T-helper 1 cell (primary cell): ENCODE results near the gene COA1.
"Not testable (repeated sequence)": the region's sequence is repeated elsewhere in the genome, so short reads cannot be mapped to it uniquely, and the experiment has no call there.

Source experiments
- DNase-seq, 5 donors: peaks; one replicate each; pipeline ENCODE4 v3.0.0-alpha.2; 2012 to 2020

The COA1 gene

DNA sequence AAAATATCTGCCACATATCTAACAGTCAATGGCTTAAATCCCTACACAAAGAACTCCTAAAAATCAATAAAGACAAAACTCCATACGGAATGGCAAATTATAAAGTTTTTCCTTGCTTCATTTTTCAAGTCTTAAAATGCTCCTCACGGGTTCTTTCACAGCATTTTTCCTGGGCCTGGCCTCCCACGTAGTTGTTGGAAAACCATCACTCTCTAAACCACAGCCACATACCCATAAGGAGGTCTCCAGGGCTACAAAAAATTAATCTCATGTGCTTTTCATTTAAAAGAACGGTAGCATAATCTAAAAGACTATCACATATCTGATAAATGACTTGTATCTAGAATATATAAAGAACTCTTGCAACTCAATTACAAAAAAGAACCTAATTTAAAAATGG, 2.9 kb downstream of the COA1 start:
- no peak for DNase-seq

- no peak for DNase-seq
Measured at GRCh38 chr7:43725251-43725650, 4.1 kb downstream of the COA1 start.

GRCh38 chr7:43723007-43723341, 6.3 kb downstream of the COA1 start:
- DNase-seq = no peak

DNA sequence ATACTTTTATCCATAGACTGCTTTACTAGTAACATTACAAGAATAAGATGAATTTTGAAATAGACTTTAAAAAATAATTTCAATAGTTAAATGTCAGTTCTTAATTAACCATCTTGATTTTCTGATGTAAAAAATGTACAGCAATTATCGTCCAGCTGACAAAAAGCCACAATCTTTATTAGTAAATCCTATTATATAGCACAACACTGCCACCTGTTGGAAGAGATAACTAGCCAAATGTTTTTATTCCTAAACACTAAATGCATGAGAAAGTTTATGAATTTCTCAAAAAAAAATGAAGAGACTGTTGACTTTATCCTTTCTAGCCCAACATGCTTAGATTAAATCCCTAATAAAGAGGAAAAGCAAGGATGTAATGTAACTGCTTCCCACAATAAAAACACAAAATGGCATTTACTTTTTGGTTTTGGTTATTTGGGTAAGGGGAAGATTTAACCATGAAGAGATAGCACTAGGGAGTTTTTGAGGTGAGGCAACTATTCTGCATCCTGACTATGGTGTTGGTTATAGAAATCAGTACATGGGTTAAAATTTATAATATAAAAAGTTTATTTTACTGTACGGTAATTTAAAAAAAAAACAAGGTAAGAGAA, 8.0 kb downstream of the COA1 start:
- peak in 2 of 5 donors; percentile 28 to 45 for DNase-seq

DNA sequence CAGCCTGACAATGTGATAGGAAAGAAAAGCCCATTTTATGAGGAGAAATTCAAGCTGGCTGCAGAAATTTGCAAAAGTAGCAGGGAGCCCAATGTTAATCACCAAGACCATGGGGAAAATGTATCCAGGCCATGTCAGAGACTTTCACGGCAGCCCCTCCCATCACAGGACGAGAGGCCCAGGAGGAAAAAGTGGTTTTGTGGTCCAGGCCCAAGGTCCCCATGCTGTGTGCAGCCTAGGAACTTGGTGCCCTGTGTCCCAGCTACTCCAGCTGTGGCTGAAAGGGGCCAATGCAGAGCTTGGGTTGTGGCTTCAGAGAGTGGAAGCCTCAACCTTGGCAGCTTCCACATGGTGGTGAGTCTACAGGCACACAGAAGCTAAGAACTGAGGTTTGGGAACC, 12.7 kb downstream of the COA1 start:
- DNase-seq = no peak

DNA sequence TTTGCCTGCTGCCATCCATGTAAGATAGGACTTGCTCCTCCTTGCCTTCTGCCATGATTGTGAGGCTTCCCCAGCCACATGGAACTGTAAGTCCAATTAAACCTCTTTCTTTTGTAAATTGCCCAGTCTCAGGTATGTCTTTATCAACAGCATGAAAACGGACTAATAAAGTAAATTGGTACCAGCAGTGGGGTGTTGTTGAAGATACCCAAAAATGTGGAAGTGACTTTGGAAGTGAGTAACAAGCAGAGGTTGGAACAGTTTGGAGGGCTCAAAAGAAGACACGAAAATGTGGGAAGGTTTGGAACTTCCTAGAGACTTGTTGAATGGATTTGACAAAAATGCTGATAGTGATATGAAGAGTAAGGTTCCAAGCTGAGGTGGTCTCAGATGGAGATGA, 13.4 kb downstream of the COA1 start:
- DNase-seq = not testable (repeated sequence)

DNA sequence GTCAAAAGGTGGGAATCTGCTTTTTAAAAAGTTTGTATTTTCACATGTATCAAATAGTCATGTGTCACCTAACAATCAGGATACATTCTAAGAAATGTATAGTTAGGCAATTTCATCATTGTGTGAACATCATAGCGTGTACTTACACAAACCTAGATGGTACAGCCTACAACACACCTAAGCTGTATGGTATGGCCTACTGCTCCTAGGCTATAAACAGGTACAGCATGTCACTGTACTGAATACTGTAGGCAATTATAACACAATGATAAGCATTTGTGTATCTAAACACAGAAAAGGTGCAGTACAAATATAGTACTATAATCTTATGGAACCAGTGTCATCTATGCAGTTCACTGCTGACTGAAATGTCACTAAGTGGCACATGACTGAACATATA, 17.8 kb downstream of the COA1 start:
- no peak for DNase-seq

DNA sequence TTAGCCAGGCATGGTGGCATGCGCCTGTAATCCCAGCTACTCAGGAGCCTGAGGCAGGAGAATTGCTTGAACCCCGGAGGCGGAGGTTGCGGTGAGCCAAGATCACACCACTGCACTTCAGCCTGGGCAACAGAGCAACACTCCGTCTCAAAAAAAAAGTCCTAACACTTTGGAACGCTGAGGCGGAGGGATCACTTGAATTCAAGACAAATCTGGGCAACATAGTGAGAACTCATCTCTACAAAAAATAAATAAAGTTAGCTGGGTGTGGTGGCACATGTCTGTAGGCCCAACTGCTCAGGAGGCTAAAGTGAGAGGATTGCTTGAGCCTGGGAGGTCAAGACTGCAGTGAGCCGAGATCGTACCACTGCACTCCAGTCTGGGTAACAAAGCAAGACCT, 21.3 kb downstream of the COA1 start:
- not testable (repeated sequence) for DNase-seq

GRCh38 chr7:43703573-43703972, 25.8 kb downstream of the COA1 start:
- DNase-seq = no peak

DNA sequence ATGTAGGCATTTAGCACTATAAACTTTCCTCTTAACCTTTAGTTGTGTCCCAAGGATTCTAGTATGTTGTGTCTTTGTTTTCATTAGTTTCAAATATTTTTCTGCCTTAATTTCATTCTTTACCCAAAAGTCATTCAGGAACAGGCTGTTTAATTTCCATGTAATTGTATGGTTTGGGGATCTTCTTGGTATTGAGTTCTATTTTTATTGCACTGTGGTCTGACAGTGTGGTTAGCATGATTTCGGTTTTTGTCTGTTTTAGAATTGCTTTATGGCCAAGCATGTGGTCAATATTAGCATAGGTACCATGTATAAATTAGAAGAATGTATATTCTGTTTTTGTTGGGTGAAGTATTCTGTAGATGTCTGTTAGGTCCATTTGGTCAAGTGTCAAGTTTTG, 26.3 kb downstream of the COA1 start:
- DNase-seq = no peak

DNA sequence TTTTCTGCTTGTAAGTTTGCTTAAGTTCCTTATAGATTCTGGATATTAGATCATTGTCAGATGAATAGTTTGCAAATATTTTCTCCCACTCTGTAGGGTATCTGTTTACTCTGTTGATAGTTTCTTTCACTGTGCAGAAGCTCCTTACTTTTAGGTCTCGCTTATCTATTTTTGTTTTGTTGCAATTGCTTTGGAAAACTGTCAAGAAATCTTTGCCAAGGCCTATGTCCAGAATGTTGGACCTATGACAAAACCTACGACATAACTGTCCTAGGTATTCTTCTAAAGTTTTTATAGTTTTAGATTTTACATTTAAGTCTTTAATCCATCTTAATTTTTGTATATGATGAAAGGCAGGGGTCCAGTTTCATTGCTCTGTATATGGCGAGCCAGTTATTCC, 27.4 kb downstream of the COA1 start:
- no peak for DNase-seq

DNA sequence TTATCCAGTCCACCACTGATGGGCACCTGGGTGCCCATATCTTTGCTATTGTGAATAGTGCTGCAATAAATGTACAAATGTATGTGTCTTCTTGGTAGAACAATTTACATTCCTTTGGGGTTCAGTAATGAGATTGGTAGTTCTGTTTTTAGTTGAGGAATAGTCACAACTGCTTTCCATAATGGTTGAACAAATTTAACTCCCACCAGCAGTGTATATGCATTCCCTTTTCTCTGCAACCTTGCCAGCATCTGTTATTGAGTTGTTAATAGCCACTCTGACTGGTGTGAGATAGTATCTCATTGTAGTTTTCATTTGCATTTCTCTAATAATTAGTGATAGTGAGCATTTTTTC, 27.8 kb downstream of the COA1 start:
- no peak for DNase-seq

DNA sequence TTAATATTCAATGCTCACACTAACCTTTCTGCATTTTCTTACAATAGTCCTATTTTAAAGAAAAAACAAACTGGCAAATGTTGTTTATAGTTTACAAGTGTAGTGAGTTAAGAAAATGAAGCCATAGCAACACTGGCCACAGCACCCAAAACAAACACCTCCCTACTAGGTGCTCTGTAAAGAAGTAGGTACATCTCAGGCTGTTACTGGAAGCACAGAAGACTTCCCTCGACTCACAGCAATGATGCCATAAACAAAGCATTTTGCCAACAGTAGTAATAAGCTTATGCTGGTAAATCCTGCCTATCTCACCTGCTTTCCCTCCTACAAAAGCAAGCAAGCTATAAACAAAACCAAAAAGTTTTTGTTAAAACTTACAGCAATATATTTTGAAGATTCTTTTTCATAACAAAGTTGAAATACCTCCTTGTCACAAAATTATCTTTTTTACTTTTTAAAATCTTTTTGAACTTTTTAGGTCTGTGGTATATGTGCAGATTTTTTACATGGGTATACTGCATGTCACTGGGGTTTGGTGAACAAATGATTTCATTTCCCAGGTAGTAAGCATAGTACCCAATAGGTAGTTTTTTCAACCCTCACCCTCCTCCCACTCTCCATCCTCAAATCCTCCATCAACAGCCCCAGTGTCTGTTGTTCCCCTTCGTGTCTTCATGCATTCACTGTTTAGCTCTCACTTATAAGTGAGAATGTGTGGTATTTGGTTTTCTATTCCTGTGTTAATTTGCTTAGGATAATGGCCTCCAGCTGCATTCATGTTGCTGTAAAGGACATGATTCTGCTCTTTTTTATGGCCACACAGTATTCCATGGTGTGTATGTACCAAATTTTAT, 28.4 kb downstream of the COA1 start:
- no peak for DNase-seq

- peak in 1 of 5 donors; percentile 66 for DNase-seq
Measured at GRCh38 chr7:43700059-43700501, 29.2 kb downstream of the COA1 start.

GRCh38 chr7:43698460-43699255, 30.7 kb downstream of the COA1 start:
- no peak for DNase-seq

GRCh38 chr7:43697690-43698089, 31.6 kb downstream of the COA1 start:
- DNase-seq = no peak

- DNase-seq = no peak
Measured at GRCh38 chr7:43695365-43695764, 34.0 kb downstream of the COA1 start.

DNA sequence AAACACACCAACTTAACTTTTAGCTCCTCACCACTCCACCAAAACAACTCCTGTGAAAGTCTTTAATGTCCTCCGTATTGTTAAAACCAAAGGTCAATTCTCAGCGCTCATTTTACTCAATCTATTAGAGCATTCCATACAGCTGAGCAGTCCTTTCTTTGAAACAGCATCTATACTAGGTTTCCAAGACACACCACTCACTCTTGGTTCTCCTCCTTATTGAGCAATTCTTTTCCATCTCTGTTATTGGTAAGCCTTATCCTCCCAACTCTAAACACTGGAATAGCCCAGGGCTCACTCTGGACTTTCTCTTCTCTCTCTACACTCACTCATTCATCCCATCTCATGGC, 34.9 kb downstream of the COA1 start:
- DNase-seq = no peak

DNA sequence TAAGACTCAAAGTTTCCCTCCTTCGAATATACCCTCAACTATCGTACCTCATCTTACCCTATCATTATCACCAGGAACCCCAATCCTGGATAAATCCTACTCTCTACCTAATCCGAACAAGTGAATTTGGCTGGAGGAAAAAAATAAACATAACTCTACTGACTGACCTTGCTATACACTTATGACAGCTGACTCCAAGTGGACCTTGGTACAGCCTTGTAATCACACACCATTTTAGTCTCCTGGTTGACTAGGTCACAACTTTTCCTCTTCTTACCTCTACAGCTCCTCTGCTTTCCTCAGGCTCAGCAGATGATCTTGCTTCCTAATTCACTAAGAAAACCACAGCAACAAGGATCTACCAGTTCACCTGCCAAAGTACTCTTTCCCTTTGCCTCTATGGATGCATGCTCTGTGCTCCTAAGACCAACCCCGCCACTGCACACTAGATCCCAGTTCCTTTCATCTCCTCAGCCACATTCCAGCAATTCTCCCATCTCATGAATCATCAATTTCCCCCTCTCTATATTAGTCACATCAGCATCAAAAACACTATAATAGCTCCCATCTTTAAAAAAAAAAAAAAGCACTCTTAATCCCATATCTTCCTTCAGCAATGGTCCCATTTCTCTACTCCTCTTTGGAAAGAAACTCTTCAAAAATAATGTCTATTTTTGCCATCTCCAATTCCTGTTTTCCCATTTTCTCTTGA, 35.5 kb downstream of the COA1 start:
- DNase-seq = no peak

GRCh38 chr7:43692582-43693373, 36.5 kb downstream of the COA1 start:
- no peak for DNase-seq

GRCh38 chr7:43691611-43692010, 37.7 kb downstream of the COA1 start:
- no peak for DNase-seq

DNA sequence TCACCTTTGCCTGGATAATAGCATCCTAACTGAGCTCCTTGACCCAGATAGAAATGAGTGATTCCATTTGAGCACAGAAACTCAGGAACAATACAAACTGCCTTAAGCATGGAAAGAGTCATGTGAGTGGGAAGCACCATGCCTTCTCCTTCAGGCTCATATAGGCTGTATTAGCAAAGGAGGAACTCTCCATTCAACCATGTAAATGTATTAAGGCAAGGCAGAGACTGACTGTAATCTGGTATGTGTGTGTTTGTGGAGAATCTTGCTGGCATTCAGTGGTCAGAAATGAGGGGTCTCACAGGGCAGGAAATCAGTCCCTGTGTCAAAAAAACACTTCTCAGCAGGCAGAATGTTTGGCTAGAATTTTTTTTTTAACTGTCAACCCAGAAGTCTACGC, 40.2 kb downstream of the COA1 start:
- DNase-seq = no peak
